HG02938 (cell line): ENCODE results near the gene CYBC1.

Experiments used
- ATAC-seq: cut with Tn5 transposase; IDR thresholded peaks from one replicate; pipeline ENCODE4 v1.9.1; 2021; ENCODE audit warnings: mild to moderate bottlenecking, moderate library complexity; ENCODE audit not compliant: unreplicated experiment

CYBC1 gene

DNA sequence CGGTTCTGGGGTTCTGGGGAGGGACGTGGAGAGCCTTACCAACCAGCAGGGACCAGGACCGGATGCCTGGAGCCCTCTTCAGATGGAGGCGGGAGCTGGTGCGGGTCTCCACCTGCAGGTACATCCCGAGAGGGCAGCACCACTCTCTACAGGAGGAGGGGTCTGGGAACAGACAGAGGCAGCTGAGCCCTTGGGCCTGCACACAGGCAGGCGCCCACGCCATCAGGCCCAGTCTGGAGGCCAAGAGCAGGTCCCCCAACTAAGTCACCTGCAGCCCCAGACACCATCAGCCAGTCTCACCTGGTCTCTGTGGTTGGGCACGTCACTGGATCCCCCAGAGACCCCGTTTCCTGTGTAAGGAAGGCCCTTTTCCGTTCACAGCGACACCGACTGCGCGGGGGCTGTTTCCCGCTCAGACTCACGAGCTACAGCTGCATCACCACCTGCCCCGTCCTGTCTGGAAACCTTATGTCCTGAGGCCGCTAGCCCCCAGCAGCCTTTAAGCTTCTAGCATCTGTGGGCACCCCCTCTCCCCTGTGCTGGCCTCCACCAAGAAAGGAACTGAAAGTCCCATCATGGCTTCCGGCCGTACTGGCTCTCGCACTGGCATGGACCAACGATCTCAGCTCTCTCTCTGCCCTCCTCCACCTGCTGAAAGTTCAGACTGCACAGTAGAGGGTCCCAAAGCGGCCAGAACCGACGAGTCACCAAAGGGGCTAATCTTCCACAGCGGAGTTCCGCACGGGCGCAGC, 1.2 kb downstream of the CYBC1 start:
- ATAC-seq: peak; percentile 52

DNA sequence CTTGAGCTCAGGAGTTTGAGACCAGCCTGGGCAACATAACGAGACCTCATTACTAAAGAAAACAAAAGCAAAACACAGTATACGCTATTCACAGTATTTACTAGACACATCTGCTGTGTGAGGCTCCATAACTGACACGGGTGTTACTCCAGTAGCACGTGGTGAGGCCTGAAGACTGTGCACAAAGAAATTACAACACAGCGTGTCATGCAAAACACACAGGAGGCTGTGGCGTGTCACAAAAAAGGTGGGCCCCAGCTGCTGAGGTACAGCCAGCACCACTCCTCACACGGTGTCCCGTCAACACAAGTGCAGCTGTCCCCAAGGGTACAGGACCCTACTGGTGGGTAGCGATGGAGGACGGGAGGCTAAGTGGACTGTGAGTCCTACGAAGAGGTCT, 2.7 kb downstream of the CYBC1 start:
- no peak for ATAC-seq

DNA sequence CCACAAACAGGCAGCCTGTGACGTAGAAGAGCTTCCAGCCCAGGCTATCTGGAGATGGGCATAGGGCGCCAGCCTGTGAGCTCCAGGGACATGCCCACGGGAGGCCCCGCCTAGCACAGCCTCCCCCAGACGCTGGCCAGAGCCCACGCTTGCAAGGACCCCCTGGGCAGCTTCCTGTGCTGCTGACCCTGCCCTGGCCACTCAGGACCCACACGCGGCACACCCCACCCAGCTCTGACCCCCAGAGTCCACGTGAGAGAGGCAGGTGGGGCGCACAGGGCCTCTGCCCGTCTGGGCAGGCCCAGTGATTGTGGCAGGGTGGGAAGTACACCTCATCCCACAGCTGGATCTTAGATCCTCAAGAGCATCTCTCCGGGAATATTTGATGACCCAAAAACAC, 3.9 kb downstream of the CYBC1 start:
- ATAC-seq: no peak

DNA sequence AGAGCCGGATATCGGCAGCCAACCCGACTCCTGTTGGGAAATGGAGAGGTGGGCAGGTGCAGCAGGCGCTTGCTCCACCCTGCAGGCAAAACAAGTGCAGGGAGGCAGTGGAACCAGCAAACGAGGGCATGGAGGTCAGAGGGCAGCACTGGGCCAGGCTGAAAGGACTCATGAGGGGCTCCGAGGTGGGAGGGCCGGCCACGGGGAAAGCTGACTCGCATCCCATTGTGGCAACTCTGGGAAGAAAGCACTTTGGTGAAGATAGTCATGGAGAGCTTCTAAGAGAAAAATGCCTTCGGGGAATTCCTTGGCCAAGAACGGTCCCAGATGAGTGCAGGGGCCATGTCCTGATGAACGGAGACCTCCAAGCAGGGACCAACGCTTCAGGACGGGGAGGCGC, 4.4 kb downstream of the CYBC1 start:
- no peak for ATAC-seq

DNA sequence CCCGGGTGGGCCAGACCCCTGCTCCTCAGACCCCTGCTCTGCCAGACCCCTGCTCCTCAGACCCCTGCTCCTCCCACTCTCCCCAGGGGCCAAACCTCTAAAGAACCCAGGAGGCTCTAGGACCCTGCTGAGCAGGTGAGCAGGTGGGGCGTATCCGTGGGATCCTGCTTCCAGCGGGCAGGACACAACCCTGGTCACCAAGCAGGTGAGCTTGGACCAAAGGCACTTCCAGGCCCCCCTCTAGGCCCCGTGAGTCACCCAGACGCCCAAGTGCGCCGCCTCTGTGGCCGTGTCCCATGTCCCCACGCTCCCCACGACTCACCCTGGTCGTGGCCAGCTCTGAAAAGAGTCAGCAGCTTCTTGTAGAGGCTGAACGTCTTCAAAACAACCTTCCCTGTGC, 5.0 kb downstream of the CYBC1 start:
- ATAC-seq: no peak

DNA sequence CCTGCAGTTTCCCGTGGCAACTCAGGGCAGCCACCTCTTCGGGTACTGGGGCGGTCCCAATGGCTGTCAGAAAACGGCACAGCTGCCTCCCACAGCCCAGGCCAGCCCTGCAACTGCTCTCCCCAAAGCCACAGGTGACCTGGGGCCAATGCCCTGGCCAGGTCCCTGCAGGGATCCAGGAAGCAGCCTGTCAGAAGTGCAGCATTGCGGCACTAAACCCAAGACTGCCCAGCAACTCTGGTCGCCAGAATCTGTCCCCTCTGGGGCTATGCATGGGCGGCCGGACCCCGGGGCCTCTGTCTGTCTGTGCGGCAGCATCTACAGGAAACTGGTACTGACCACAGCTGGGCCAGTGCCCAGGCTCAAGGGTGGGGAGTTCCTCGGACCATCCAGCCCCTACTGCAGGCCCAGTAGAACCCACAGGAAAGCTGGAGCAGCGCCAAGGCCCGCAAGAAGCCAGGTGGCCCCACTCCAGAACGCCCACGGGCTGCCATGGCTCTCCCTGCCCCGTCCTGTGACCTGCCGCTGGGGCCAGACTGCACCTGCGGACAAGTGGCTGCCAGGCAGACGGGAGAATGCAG, 5.5 kb downstream of the CYBC1 start:
- no peak for ATAC-seq

DNA sequence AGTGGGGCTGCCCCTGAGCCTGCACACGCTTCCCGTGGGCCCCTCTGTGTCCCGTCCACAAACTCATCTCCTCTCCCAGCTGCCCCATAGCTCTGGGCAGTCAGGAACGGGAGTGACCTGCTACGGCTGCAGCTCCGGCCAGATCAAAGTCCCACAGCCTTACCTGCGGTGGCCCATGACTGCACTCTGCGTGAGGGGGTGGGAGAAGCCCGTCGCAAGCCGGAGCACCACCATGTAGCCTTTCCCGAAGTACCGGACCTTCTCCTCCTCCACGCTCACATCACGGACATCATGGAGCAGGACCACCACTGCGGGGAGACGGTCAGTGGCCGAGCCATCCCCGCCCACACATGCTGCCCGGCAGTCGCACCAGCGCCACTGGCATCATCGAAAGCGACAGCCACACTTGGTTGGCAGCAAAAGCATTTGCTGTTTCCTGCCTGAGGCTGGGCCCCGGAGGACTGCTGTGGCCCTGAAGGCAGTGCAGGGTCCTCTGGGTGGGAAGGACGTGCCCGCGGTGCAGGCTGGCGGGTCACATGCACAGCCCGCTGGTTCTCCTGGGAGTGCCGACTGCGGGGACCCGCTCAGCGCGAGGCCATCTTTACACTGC, 6.2 kb downstream of the CYBC1 start:
- ATAC-seq: no peak

DNA sequence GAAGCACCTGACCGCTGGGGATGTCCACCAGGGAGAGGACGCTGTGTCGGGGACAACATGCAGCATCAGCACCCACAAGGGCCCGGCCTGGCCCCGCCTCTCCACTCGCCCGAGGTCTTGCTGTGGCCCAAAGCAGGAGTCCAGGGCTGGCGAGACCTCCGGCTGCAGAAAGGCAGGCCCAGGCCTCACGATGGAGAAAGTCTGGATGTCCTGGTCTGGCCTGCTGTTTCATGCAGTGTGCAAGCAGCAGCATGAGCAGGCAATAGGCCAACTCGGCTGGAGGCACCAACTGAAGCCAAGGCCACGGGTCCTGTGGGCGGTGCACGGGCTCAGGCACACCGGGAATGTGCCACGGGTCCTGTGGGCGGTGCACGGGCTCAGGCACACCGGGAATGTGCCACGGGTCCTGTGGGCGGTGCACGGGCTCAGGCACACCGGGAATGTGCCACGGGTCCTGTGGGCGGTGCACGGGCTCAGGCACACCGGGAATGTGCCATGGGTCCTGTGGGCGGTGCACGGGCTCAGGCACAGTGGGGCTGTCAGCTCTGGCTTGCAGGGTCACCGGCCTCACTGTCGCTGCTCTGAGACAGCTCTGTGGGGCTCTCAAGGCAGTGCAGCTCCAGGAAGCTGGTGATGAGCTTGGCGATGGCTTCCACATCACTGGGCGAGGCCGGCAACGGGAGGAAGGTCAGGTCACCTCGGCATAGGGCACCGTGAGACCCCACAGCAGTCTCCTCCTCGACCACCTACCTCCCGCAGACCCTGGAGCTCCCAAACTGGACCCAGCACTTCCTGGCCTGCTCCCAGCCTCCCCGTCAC, 6.9 kb downstream of the CYBC1 start:
- ATAC-seq: no peak

DNA sequence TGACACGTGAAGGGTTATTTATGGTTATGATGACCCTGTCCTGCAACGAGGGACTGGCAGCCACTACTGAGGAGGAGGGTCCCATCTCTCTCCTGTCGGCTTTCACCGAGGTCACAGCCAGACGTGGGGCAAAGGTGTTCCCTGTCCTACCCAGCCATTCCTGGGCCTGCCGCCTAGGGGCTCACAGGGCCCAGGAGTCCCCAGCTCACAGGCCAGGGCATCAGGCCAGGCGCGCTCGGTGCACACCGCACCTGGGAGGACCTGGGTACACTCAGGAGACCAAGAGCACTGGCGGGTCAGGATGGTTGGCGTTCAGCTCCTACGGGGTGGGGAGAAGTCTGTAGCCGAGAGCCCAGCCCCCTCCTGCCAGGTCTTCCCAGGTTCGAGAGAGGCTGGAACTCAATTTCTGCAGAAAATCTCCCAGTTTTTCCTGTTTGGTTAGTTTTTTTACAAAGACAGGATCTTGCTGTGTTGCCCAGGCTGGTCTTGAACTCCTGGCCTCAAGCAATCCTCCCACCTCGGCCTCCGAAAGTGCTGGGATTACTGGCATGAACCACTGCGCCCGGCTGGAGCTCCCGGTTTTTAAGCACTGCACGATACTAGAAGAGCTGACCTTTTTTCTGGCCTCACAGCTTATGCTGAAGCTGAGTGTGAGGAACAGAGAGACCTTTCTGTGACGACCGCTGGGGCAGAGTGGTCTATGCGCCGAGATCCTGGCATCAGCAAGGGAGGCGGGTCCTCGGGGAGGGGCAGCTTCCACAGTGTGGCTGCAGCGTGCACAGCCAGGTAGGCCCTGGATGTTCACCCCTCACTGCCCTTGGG, 7.7 kb downstream of the CYBC1 start:
- ATAC-seq: no peak

DNA sequence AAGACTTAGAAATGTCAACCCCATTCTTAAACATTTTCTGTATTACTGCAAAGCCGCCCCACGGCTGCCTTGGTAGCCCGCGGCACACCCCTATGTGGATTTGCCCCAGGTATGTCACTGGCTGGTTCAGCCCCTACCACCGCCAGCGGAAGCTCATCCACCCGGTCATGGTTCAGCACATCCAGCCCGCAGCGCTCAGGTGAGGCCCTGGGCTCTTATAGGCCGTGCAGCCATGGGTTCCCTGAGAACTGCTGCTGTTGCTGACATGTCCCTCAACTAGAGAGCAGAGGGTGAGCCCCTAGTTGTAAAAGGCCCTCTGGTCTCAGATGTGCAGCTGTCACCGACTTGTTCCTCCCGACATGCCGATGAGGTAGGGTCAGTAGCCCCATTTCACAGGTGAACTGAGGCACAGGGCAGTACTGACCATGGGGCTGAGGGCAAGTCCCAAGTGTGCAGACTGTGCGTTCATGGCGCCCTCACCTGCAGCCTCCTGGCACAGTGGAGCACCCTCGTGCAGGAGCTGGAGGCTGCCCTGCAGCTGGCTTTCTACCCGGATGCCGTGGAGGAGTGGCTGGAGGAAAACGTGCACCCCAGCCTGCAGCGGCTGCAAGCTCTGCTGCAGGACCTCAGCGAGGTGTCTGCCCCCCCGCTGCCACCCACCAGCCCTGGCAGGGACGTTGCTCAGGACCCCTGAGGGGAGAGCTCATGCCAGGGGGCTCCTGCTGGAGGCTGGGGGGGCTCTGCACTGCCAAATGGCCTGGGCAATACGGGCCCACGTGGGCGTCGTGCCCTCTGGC, 8.7 kb downstream of the CYBC1 start:
- ATAC-seq: no peak

DNA sequence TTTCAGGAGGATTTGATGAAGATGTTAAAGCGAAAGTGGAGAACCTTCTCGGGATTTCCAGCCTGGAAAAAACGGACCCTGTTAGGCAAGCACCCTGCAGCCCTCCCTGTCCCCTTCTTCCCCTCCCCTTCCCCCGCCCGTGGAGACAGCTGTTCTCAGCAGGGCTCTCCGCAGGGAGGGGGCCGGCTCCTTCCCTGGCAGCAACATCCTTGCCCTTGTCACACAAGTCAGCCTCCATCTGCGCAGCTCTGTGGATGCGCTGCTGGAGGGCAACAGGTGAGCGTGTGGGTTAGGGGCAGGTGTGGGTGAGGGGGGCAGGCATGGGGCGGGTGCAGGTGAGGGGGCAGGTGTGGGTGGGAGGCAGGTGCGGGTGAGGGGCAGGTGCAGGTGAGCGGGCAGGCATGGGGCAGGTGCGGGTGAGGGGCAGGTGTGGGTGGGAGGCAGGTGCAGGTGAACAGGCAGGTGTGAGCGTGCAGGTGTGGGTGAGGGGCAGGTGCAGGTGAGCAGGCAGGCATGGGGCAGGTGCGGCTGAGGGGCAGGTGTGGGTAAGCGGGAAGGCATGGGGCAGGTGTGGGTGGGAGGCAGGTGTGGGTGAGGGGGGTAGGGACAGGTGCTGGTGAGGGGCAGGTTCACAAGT, 9.4 kb downstream of the CYBC1 start:
- no peak for ATAC-seq

DNA sequence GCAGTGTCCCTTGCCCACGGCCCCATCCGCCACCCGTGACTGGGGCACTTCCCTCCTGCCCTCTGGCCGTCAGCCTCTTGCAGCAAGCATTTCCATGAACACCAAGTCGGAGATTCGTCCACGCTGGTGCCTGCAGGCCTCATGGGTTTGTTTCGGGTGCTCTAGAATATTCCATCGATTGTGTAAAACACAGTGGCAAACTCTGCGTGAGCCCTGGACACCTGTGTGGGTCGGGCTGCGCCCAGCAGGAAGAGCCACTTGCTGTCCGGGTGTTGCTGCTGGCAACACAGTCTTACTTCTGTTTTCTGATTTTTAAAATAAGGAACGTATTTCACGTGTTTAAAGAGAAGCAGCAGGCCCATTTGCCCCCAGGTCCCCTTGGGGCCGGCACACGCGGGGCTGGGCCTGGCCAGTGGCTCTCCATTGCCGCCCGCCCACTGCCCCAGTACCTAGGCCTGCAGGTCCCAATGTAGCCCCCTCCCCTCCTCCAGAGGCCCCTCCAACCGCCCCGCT, 10.0 kb downstream of the CYBC1 start:
- no peak for ATAC-seq

DNA sequence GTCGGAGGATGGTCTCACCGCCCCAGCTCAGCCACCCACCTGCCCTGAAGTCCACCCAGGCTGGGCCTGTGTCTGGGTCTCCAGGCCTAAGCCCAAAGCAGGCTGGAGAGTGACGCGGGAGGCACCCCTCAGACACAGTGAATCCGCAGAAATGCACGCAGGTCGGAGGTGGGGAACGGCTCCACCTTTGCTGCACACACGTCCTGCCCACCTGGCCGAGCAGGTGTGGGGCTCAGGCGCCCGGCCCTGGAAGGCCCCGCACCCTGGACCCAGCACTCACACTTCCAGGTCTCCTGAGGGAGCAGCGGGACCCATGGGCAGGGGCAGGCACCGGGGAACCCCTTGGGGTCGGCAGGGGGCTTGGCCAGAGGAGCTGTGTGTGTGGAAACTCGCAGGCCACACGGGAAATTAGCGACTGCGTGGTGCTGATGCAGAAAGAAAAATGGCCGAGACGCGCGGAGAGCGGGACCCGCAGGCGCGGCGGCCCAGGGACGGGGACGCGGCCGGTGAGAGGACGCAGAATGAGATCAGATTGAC, 10.7 kb downstream of the CYBC1 start:
- ATAC-seq: no peak

DNA sequence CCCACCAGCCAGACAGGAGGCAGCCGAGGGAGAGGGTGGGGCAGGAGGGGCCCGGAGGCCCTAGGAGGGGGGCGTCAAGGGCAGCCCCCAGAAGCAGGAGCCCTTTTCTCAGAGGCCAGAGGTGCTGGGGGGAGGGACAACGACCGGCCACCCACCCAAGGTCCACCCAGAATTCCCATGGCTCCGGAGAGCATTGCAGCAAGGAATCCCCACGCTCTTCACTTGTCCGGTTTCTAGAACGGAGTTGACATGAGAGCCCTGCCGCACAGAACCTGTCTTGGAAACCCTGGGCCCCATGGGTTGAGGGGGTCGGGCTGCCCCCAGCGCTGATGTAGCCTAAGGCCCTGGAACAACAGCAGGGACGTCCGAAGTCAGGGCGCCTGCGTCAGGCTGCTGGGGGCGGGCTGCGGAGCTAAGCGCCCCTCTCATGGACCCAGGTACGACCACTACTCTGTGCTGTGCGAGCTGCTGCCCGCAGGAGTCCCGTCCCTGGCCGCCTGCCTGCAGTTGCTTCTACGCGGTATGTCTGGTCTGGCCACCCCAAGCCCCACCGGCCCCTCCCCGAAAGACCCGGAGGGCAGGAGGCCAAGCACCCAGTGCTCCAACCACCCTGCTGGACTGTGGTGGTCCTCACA, 11.2 kb downstream of the CYBC1 start:
- no peak for ATAC-seq

DNA sequence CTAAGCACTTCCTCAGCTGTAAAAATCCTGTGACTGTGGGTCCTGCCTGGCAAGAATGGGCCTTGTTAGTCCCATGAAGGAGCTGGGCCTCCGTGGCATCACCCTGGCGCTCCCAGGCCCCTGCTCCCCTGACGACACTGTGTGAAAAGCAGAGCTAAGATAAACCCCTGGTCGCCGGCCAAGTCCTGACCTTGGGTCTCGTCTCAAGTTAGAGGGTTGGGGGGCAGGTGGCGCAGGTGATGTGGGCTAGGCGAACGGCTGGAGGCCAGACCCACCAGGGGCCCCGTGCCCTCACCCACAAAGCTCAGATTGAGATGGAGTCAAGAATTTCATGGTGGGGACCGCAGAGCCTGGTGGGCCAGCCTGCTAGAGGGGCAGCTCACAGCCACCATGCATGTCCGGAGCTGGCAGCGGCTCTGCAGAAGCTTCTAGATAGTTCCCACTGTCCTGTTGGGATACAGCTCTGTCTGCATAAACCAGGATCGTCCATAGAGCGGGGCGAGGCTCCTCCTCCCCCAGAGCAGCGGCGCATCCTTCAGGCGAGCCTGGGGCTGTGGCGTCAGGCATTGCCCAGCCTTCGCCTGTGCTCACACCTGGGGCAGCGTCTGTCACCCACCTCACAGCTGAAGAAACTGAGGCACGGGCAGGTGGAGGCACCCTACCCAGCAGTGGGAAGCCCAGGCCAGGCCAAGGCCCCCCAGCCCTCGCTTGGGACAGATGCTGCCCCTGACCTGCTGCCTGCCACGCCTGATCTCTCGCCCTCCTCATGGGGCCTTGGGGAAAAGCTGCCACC, 12.0 kb downstream of the CYBC1 start:
- ATAC-seq: no peak

DNA sequence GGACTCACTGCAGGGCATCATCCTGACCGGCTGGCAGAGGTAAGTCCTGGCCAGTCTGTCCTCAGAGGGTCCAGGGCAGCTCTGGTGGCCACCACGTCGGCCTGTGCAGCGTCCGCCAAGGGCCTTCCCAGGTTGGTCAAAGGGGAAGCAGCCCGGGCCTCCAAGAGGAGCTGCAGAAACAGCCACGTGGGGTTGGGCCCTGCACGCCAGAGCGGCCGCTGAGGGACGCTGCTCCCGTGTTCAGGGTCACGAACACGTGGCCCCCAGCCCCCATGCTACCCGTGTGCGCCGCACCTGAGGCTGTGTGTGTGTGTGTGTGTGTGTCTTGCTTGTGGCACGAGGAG, 13.3 kb downstream of the CYBC1 start:
- ATAC-seq: no peak

DNA sequence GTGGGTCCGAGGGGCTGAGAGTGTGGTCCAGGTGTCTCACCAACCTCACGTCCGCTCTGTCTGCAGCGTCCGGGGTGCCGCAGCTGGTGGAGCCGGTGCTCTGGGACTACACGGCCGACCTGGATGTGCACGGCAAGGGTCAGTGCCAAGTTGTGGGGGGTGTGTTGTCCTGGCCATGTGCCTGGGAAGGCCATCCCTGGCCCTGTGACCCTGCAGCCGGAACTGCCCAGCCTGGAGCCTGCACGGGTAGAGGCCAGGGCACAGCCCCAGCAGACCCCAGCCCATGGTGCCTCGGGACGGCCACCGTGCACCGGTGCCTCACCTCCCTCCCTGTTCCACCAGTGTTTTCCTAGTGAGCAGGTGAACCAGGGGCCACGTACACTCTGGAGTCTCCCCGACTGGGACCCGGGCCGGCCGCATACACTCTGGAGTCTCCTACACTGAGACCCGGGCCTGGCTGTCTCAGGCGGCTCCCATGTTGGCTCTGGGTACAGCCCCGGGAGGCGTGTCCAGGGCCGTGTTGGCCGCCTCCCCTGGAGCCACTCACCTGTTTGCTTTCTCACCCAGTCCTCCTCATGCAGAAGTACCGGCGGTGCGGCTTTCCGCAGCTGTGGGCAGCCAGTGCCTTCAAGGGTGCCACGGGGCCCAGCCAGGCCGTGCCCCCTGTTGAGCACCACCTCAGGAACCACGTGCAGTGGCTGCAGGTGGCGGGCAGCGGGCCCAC, 13.8 kb downstream of the CYBC1 start:
- no peak for ATAC-seq
